ENCODE data around the gene COQ4.

COQ4 gene

GRCh38 chr9:128342971-128343680 lies 20.5 kb downstream of the COQ4 start:
- DNase-seq, result no peak

- no peak for DNase-seq
Measured at GRCh38 chr9:128343855-128344254, 21.2 kb downstream of the COQ4 start.

- DNase-seq, result no peak
Measured at GRCh38 chr9:128344931-128345605, 22.4 kb downstream of the COQ4 start.

- DNase-seq, result no peak
Measured at GRCh38 chr9:128349125-128349524, 26.5 kb downstream of the COQ4 start.

GRCh38 chr9:128349772-128350171 lies 27.1 kb downstream of the COQ4 start:
- DNase-seq, result no peak

GRCh38 chr9:128355451-128355850 lies 32.8 kb downstream of the COQ4 start:
- no peak for DNase-seq

- no peak for DNase-seq
Measured at GRCh38 chr9:128358090-128358489, 35.5 kb downstream of the COQ4 start.

- no peak for DNase-seq
Measured at GRCh38 chr9:128358861-128359260, 36.2 kb downstream of the COQ4 start.

- DNase-seq, result no peak
Measured at GRCh38 chr9:128360826-128361225, 38.2 kb downstream of the COQ4 start.

- DNase-seq, result no peak
Measured at GRCh38 chr9:128361296-128361985, 38.8 kb downstream of the COQ4 start.

GRCh38 chr9:128361986-128362646 lies 39.5 kb downstream of the COQ4 start:
- DNase-seq, result peak; percentile 64 to 67

- DNase-seq, result no peak
Measured at GRCh38 chr9:128362774-128363173, 40.1 kb downstream of the COQ4 start.

GRCh38 chr9:128365525-128365924 lies 42.9 kb downstream of the COQ4 start:
- DNase-seq, result no peak

- DNase-seq, result no peak
Measured at GRCh38 chr9:128369024-128369706, 46.5 kb downstream of the COQ4 start.

- no peak for DNase-seq
Measured at GRCh38 chr9:128370367-128370751, 47.7 kb downstream of the COQ4 start.

GRCh38 chr9:128370752-128371629 lies 48.4 kb downstream of the COQ4 start, which contains the start of gene URM1:
TSS of gene URM1 (plus strand) at chr9:128371374. CDS start at chr9:128371381, 7 bp downstream.
- peak; percentile 95 to 96 for DNase-seq

- no peak for DNase-seq
Measured at GRCh38 chr9:128371630-128372117, 49.0 kb downstream of the COQ4 start.

GRCh38 chr9:128372188-128372641 lies 49.6 kb downstream of the COQ4 start:
- no peak for DNase-seq

GRCh38 chr9:128372784-128373183 lies 50.1 kb downstream of the COQ4 start:
- DNase-seq, result no peak

GRCh38 chr9:128374221-128374675 lies 51.6 kb downstream of the COQ4 start:
- no peak for DNase-seq

GRCh38 chr9:128375865-128376264 lies 53.2 kb downstream of the COQ4 start:
- no peak for DNase-seq

Data from CD4-positive, alpha-beta T cell treated with Interleukin-1 beta for 1 hour (primary cell).